Measurements from ENCODE around the gene KLK6.

- TF ChIP-seq, protein P1, sequence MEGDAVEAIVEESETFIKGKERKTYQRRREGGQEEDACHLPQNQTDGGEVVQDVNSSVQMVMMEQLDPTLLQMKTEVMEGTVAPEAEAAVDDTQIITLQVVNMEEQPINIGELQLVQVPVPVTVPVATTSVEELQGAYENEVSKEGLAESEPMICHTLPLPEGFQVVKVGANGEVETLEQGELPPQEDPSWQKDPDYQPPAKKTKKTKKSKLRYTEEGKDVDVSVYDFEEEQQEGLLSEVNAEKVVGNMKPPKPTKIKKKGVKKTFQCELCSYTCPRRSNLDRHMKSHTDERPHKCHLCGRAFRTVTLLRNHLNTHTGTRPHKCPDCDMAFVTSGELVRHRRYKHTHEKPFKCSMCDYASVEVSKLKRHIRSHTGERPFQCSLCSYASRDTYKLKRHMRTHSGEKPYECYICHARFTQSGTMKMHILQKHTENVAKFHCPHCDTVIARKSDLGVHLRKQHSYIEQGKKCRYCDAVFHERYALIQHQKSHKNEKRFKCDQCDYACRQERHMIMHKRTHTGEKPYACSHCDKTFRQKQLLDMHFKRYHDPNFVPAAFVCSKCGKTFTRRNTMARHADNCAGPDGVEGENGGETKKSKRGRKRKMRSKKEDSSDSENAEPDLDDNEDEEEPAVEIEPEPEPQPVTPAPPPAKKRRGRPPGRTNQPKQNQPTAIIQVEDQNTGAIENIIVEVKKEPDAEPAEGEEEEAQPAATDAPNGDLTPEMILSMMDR (IDR thresholded peaks at IDR 0.05), result no peak
- no peak for TF ChIP-seq POLR2A (IDR thresholded peaks at IDR 0.05)
Observed at GRCh38 chr19:50978772-50979390, 9.5 kb upstream of the KLK6 start.
